ENCODE data around the gene ZNF660.
A peak's percentile ranks its signal among the peaks of the same experiment; 100 is the strongest.
"Not testable (repeated sequence)": the region's sequence is repeated elsewhere in the genome, so short reads cannot be mapped to it uniquely, and the experiment has no call there.

ZNF660 gene

GRCh38 chr3:44584646-44585501 is at the start of gene ZNF660:
TSS of gene ZNF660 (plus strand) at chr3:44584964. CDS start at chr3:44594194, 9,230 bp downstream.
- DNase-seq = no peak

DNA sequence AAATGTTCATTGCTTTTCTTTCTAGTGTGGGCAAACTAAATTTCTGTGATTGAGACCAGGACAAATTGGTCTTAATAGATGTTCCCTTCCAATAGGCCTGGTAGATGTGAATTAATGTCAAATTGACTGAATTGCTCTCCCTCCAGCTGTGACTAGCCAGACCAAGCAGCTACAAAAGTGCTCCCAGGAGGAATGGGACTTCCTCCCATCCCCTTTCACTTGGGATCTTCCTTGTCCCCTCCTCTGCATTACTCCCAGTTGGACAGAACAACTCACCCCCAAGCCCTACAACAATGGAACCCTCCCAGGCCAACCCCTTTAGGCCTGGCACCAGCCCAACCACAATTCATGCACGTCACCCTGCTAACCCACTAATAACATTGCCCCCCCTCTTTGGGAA is 49.4 kb upstream of the ZNF660 start:
- DNase-seq = no peak

GRCh38 chr3:44544811-44545210 is 40.0 kb upstream of the ZNF660 start:
- DNase-seq = not testable (repeated sequence)

GRCh38 chr3:44554626-44555592 is 29.9 kb upstream of the ZNF660 start, which contains the start of gene ZKSCAN7:
TSS of gene ZKSCAN7 (plus strand) at chr3:44555193. CDS start at chr3:44557048, 1,855 bp downstream.
- no peak for DNase-seq

- DNase-seq = no peak
Measured at GRCh38 chr3:44555723-44556122, 29.0 kb upstream of the ZNF660 start.

- DNase-seq = no peak
Measured at GRCh38 chr3:44557074-44557473, 27.7 kb upstream of the ZNF660 start.

DNA sequence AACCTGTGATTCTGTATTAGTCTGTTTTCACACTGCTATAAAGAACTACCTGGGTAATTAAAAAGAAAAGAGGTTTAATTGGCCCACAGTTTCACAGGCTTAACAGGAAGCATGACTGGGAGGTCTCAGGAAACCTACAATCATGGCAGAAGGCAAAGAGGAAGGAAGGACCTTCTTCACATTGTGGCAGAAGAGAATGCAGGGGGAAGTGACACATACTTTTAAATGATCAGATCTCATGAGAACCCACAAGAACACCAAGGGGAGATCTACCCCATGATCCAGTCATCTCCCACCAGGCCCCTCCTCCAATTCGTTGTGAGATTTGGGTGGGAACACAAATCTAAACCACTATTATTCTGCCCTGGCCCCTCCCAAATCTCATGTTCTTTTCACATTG is 23.7 kb upstream of the ZNF660 start:
- DNase-seq = peak; percentile 57

- DNase-seq = no peak
Measured at GRCh38 chr3:44562147-44562546, 22.6 kb upstream of the ZNF660 start.

DNA sequence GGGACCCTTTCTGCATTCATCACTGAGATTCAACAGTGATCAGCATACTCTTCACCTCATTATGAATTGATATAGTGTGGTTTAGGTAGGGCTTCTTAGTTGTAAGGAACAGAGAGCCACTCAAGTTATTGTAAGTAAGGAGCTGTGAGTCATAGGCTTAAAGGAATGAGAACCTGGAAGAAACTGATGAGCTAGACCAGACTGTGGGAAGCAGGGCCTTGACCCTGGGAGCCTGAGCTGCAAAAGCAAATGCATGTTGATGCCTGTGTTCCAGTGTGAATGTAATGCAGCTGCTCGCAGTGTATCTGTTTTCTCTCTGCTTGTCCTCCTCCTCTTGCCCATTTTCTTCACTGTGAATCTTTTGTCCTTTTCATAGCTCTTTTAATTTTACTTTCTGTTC is 16.2 kb upstream of the ZNF660 start:
- no peak for DNase-seq

- no peak for DNase-seq
Measured at GRCh38 chr3:44571024-44571423, 13.7 kb upstream of the ZNF660 start.

DNA sequence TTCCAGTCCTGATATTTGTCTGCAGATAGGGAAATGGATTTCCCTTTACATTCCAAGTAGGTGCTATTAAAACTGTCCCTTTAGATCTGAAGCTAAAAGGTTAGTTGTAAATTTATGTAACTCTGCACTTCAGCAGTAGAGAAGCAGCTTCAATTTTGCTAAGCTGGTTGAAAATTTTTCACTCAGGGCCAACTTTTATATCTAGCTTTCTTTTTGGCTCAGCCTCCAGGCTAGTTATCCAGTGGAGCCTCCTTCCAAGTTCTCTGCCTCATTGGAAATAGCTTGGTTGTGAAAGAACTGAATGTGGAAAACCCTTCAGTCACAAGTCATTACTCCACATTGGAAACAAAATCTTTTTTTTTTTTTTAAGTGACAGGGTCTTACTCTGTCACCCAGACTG is 8.2 kb upstream of the ZNF660 start:
- no peak for DNase-seq

DNA sequence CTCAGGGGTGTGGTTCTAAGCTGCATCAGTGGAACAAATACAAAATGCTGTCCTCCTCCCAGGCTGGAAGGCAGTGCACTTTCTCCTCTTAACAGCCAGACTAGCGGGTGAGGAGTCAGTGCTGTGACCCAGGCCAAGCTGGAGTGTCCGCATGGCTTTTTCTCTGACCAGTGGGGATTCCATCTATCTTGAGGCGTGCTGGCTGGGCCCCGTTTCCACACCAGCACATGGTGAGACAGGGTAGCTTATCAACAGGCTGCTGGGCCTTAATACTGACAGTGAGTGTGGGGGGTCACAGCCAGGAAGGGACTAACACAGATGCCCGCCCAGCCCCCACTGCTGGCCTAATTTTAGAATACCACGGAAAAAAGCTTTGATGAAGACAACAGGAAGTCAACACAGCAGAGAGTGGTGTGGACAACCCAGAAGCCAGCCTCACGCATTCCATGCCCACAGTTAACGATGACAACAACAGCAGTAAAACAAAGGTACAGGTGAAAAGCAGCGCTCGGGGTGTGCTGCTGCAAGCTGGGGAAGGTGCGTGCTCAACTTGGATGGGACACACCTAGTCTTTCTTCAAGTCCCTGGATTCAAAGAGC is 7.3 kb upstream of the ZNF660 start:
- not testable (repeated sequence) for DNase-seq

DNA sequence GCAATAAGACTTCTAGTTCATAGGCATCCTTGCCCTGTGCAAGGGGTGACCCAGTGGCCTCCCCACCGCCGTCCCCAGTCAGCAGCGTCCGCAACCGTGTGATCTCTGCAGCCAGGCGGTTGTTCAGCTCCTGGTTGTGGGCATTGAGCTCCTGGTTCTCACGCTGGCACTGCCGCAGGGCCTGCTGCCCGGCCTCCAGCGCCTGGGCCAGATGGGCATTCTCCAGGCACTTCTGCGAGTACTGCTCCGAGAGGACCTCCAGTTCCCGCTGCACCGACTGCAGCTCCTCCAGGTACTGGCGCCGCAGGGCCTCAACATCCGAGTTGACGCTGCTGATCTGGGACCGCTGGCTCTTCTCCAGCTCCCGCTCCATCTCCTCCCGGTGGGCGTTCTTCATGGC is 6.4 kb upstream of the ZNF660 start:
- DNase-seq = not testable (repeated sequence)

- DNase-seq = not testable (repeated sequence)
Measured at GRCh38 chr3:44578924-44579515, 5.7 kb upstream of the ZNF660 start.

DNA sequence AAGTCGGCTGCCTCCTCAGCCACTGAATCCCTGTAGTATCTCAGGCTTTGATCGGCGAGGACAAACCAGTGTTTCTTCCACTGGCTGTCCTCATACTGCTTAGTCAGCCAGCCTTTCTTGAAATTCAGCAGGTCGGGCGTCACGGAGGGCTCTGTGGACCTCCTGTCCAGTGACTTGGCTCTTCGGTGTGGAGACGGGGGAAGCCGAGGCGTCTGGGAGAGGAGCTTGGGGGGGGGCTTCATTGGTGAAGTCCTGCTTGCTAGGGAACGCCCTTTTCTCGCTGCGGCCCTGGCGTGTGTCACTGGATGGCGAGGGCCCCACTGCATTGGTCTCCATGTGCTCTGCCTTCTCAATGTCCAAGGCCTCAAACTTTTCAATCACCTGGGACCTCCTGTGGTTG is 5.0 kb upstream of the ZNF660 start:
- not testable (repeated sequence) for DNase-seq

- not testable (repeated sequence) for DNase-seq
Measured at GRCh38 chr3:44580971-44581370, 3.8 kb upstream of the ZNF660 start.

DNA sequence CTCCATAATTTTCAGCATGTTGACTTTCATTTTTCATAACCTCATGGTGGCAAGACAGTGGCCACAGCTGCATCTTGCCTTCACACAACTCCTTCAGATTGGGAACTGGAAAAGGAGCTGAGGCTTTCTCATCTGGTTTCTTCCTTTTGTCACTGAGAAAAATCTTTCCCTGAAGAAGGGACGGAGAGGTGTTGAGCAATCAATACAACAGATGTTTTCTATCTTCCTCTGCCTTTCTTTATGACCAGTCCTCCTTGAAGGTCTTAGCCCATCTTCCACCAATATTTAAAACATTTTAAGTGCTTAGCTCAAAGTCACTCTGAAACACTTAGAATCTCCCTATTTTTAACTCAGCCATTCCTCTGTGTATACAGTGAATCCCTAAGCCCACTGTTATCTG is 11.9 kb downstream of the ZNF660 start:
- DNase-seq = no peak

DNA sequence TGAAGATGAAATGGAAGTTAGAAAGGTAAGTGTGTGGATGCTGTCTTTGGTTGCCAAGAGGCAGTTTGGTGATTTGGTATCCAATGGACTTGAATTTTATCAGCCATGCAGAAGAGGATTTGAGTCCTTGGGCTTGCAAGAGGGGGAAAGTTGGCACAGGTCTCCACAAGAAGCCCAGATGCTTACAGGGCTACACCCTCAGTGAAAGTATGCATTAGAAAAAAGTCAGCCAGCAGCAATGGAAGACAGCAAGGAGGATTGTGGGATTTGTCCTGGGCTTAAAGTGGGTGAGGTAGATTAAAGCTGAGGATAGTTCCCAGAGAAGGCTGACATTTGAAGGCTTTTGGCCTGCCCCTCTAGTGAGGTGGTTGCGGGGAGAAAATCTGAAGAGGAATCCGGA is 17.0 kb downstream of the ZNF660 start:
- no peak for DNase-seq

- DNase-seq = no peak
Measured at GRCh38 chr3:44612678-44613077, 27.9 kb downstream of the ZNF660 start.

DNA sequence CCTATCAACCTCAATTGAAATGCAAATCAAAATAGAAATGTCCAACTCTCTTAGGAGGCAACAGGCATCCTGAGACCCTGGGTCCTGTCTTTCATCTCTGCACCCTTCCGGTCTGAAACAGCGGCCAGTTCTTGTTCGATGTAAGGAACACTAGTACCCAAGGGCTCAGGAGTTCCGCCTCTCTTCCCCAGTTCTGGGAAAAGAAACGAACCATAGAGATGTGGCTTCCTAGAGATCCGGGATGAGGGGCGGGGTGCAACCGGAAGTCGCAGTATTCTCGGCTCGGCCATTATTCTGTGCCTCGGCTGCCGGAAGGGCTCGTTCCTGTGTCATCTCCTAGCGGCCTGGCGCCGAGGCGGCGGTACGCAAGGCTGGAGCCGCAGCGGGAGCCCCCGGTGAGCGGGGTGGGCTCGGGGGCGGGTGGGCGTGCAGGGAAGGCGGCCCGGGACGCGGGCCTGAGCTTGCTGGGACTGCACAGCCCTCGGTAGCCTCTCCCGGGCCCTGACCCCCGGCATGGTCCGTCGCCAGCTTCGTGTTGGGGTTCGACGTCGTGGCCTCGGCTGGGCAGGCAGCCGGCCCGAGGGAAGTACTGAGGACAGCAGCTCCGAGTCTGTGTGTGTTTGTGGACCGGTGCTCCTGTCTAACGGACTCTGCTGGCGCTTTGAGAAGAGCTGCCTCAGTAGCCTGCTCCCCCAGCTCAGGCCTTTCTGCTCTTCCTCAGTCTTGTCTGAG is 40.2 kb downstream of the ZNF660 start, which contains the start of gene ZNF197:
ZNF197 (plus strand) TSS at position 288 of the 732 bp plus-strand sequence. CDS start 4,119 bp downstream, outside the sequence.
- DNase-seq = peak; percentile 68

DNA sequence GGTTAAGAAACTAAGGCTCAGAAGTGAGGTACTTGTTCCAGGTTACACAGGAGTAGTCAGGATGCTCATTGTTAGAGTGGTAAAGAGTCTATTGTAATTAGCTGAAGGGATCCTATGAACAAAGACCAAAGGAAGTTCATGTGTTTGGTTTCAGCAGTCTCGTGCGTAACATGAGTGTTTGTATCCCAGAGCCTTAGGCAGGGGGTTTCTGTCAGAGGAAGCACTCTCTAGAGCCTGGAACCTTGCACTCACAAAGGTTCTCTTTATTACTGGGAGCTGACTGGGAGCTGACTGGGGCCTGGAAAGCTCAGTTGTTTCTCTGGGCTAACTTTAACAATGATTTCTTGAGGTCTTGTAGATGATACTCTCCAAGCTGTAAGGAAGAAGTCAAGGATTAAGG is 44.0 kb downstream of the ZNF660 start:
- DNase-seq = no peak

GRCh38 chr3:44632193-44632592 is 47.4 kb downstream of the ZNF660 start:
- no peak for DNase-seq

All from GF-D8 (cell line).